Testis (tissue), 5 donors: Measurements from ENCODE around the gene FAM110C. TPM values are rescaled to one million over a fixed set of nuclear protein-coding genes. Genes with fewer than 3 reads are reported as not detected.
A peak's percentile ranks its signal among the peaks of the same experiment; 100 is the strongest.

Experiments used
- DNase-seq: peaks from one replicate; pipeline ENCODE4 v3.0.0-alpha.2; 2019
- H3K27ac ChIP-seq, 2 donors: fragments of 200-600 bp; sonication (generic); one replicate each; pipeline ENCODE4 v1.5.1; 2019
- H3K27me3 ChIP-seq: fragments of 200-600 bp; sonication (generic); one replicate; pipeline ENCODE4 v1.5.1; 2019
- H3K36me3 ChIP-seq: fragments of 200-600 bp; sonication (generic); one replicate; pipeline ENCODE4 v1.5.1; 2017; ENCODE audit warnings: low read depth; ENCODE audit errors: missing control alignments
- H3K4me1 ChIP-seq: fragments of 200-600 bp; sonication (generic); one replicate; pipeline ENCODE4 v1.5.1; 2019
- H3K4me3 ChIP-seq, 2 donors: fragments of 200-600 bp; sonication (generic); one replicate each; pipeline ENCODE4 v1.5.1; 2017 to 2019
- H3K9me3 ChIP-seq: fragments of 200-600 bp; sonication (generic); one replicate; pipeline ENCODE4 v1.5.1; 2017
- CTCF ChIP-seq, 3 experiments: fragments of 450-650 bp in 2 of 3; fragments of 200-600 bp in 1 of 3; sonication (generic) in 1 of 3; IDR thresholded peaks; one replicate each; pipeline ENCODE4 v1.5.1; 2016 to 2019; ENCODE audit warnings: antibody characterized with exemption in 3 of 3, mild to moderate bottlenecking in 2 of 3, moderate library complexity in 1 of 3
- POLR2A ChIP-seq: fragments of 450-650 bp; IDR thresholded peaks from one replicate; pipeline ENCODE4 v1.6.1; 2017; ENCODE audit warnings: antibody characterized with exemption, mild to moderate bottlenecking, moderate library complexity
- WGBS, 2 donors: methylation state at CpG; one replicate each; pipeline ENCODE4 v1.1.5; 2018; 5-methylcytosine and 5-hydroxymethylcytosine counted together
- intact Hi-C: fragments of 100-400 bp; cut with DNase I; formaldehyde crosslinking; loops from one replicate; pipeline ENCODE4 v1.15.1; 2023; ENCODE audit warnings: low total_unique reads
- long read RNA-seq, 2 donors: transcript quantifications; one replicate each; lab custom pipeline, GENCODE V29; 2026
- polyA plus RNA-seq: library from polyadenylated mRNA; stranded (reverse); fragments of 350-450 nt; fragmentation: Illumina TruSeq; extraction: RNeasy Lipid Tissue Mini Kit (QIAGEN cat#74804); gene quantifications from one replicate; pipeline ENCODE4 v1.2.3, GENCODE V29; 2014; ENCODE audit warnings: low read depth, low replicate concordance; ENCODE audit not compliant: insufficient read depth
- total RNA-seq, 2 donors: library from RNA; depleted of rRNA; stranded (reverse); fragments of >200 nt; gene quantifications; one replicate each; pipeline ENCODE4 v1.2.3, GENCODE V29; 2016

The FAM110C gene
- 10 to 100 TPM; 13.5 to 16.3 TPM for total RNA-seq
- 8.5 TPM for polyA plus RNA-seq
- long read RNA-seq, donor 1, partial matches to known transcripts: 0 of 1 reads
- long read RNA-seq, donor 1, other reads (novel, unspliced or antisense): 0 of 1 reads
- long read RNA-seq, donor 2, partial matches to known transcripts: 0 of 5 reads
- long read RNA-seq, donor 2, other reads (novel, unspliced or antisense): 0 of 5 reads

GRCh38 chr2:46471-47345 lies at the start of gene FAM110C:
FAM110C (minus strand) TSS chr2:46505; CDS start chr2:46385, 120 bp downstream.
- intact Hi-C loops: no loop called here
- Histone ChIP-seq H3K9me3 (no peaks in the 10 kb centered on the region), H3K27me3 (no peaks in the 10 kb centered on the region), H3K4me3 (peak within 1 kb of the TSS; percentile 62 to 75), H3K36me3 (no peaks in the 10 kb centered on the region), H3K27ac (peak within 1 kb of the TSS; percentile 76 to 87), H3K4me1 (peaks cover 18% of the 10 kb centered on the region)
- DNase-seq: peak; percentile 85
- TF ChIP-seq POLR2A (no peak), CTCF (IDR thresholded peaks at IDR 0.05) (no peak)
- 0 to 1% methylated on average over 28 to 57 of the region's 75 CpGs for WGBS, 2 donors

GRCh38 chr2:92326-92725 lies 46.0 kb upstream of the FAM110C start:
- TF ChIP-seq CTCF (IDR thresholded peaks at IDR 0.05) (no peak), POLR2A (no peak)
- H3K27me3 ChIP-seq: no peaks in the 10 kb centered on the region
- WGBS, 2 donors: 83 to 89% methylated on average over 1 to 3 of the region's 3 CpGs
- no peak for DNase-seq
- H3K9me3 ChIP-seq: no peaks in the 10 kb centered on the region
- no peak overlapping the region for H3K27ac ChIP-seq
- H3K36me3 ChIP-seq: no peaks in the 10 kb centered on the region
- intact Hi-C loops: no loop called here
- no peaks in the 10 kb centered on the region for H3K4me1 ChIP-seq
- no peak overlapping the region for H3K4me3 ChIP-seq

GRCh38 chr2:90645-91312 lies 44.5 kb upstream of the FAM110C start:
- no peak for DNase-seq
- Histone ChIP-seq H3K9me3 (no peaks in the 10 kb centered on the region), H3K27me3 (no peaks in the 10 kb centered on the region), H3K36me3 (no peaks in the 10 kb centered on the region), H3K4me3 (no peak overlapping the region), H3K27ac (no peak overlapping the region), H3K4me1 (peaks cover 6% of the 10 kb centered on the region)
- intact Hi-C loops: no loop called here
- 77 to 91% methylated on average over 12 to 19 of the region's 25 CpGs for WGBS, 2 donors
- no peak for TF ChIP-seq POLR2A
- TF ChIP-seq CTCF (IDR thresholded peaks at IDR 0.05): no peak

GRCh38 chr2:85761-86160 lies 39.5 kb upstream of the FAM110C start:
- Histone ChIP-seq H3K27me3 (no peaks in the 10 kb centered on the region), H3K4me3 (no peak overlapping the region), H3K9me3 (no peaks in the 10 kb centered on the region), H3K4me1 (peaks cover 6% of the 10 kb centered on the region), H3K36me3 (no peaks in the 10 kb centered on the region), H3K27ac (no peak overlapping the region)
- TF ChIP-seq CTCF (IDR thresholded peaks at IDR 0.05) (no peak), POLR2A (no peak)
- DNase-seq: no peak
- intact Hi-C loops: no loop called here
- WGBS, 2 donors: 60 to 72% methylated on average over 4 of the region's 4 CpGs
